ENCODE results near the gene NUFIP2. TPM values are rescaled to one million over a fixed set of nuclear protein-coding genes. Genes with fewer than 3 reads are reported as not detected.

NUFIP2 gene
- total and polyA plus RNA-seq, 2 donors (not counting 3 experiments of a cell fraction or from before 2014, with no cell fraction given) = 27.2 to 51.1 TPM

GRCh38 chr17:29240477-29240876, 53.5 kb downstream of the NUFIP2 start:
- BruUV-seq (replicated peaks) = no TSS peak
- H2AFZ ChIP-seq (ENCODE audit: low read depth, low read length) = no peak overlapping the region
- no peaks in the 10 kb centered on the region for H4K20me1 ChIP-seq (replicated peaks; ENCODE audit: control insufficient read depth, extremely low read depth, insufficient read depth, low read length)
- FAIRE-seq (no peak), DNase-seq (ENCODE audit: low read depth, low spot score) (no peak)
- H3K9me3 ChIP-seq (replicated peaks; ENCODE audit: control insufficient read depth, insufficient read depth, low read length) = no peaks in the 10 kb centered on the region
- ChIA-PET CTCF (interaction anchor here (0.8 to 5.0 kb wide), 13 partner anchors 10 to 123 kb away, joined by 3 to 42 read pairs (median 5); partner anchors contain the start of gene MYO18A), POLR2A (interaction anchor here (0.7 to 1.7 kb wide), 2 partner anchors 16 to 54 kb away, joined by 3 to 7 read pairs; partner anchors contain the start of gene NUFIP2)
- H3K36me3 ChIP-seq (ENCODE audit: control insufficient read depth in 2 of 2, extremely low read depth in 1 of 2, insufficient read depth in 2 of 2, low read length in 2 of 2) = no peaks in the 10 kb centered on the region
- intact Hi-C loops (cut with micrococcal nuclease) (no loop called here), dilution Hi-C loops (cut with MboI; ENCODE audit: extremely low pct_ligation_motif_present, low sequenced_read_pairs) (no loop called here)
- TF ChIP-seq CTCF (IDR thresholded peaks at IDR 0.05; ENCODE audit: extremely low read depth in 1 of 2, insufficient read depth in 1 of 2, low read depth in 1 of 2, low read length in 2 of 2) = no peak
- TF ChIP-seq MAX (IDR thresholded peaks at IDR 0.05; ENCODE audit: insufficient read depth, insufficient read length) = no peak
- no peak for TF ChIP-seq EZH2 (IDR thresholded peaks at IDR 0.05; ENCODE audit: borderline replicate concordance, low read depth, low read length, severe bottlenecking)
- no peak for TF ChIP-seq MYC (IDR thresholded peaks at IDR 0.05; ENCODE audit: low read depth, low read length)
- TF ChIP-seq FOS (IDR thresholded peaks at IDR 0.05; ENCODE audit: borderline replicate concordance, insufficient read depth, low read length) = no peak
- no peak for TF ChIP-seq JUN (IDR thresholded peaks at IDR 0.05; ENCODE audit: borderline replicate concordance, insufficient read depth, insufficient read length, low read depth)
- no peak for TF ChIP-seq POLR2A (IDR thresholded peaks at IDR 0.05; ENCODE audit: low read depth, low read length)
- no peak for TF ChIP-seq POLR2AphosphoS5 (IDR thresholded peaks at IDR 0.05; ENCODE audit: insufficient read depth, low read depth, low read length)
- no peak for TF ChIP-seq GATA2 (IDR thresholded peaks at IDR 0.05; ENCODE audit: insufficient read depth, insufficient read length, low read depth, low read length)
- peak overlapping the region; percentile 41 for H3K27ac ChIP-seq (ENCODE audit: insufficient read depth, low read depth, low read length)
- no peak overlapping the region for H3K4me3 ChIP-seq (replicated peaks in 1 of 3; ENCODE audit: insufficient read depth in 1 of 3, low read depth in 1 of 3, low read length in 3 of 3)
- no peaks in the 10 kb centered on the region for H3K9me1 ChIP-seq (replicated peaks; ENCODE audit: control insufficient read depth, extremely low read depth, insufficient read depth, low read length)
- H3K4me1 ChIP-seq (ENCODE audit: control insufficient read depth, extremely low read depth, insufficient read depth, low read length) = peaks cover 12% of the 10 kb centered on the region
- H3K27me3 ChIP-seq (ENCODE audit: control insufficient read depth in 2 of 2, insufficient read depth in 2 of 2, low read length in 2 of 2) = no peaks in the 10 kb centered on the region
- no peak overlapping the region for H3K4me2 ChIP-seq (ENCODE audit: insufficient read depth, low read length)
- no peaks in the 10 kb centered on the region for H3K79me2 ChIP-seq (ENCODE audit: control insufficient read depth, insufficient read depth, low read length)
- no peak overlapping the region for H3K9ac ChIP-seq (replicated peaks; ENCODE audit: extremely low read depth, insufficient read depth, low read length)
